H1 (cell line): ENCODE data around the gene NSD2. TPM values are rescaled to one million over a fixed set of nuclear protein-coding genes. Genes with fewer than 3 reads are reported as not detected.

Experiments used
- CTCF ChIA-PET: fragments of 300-600 bp; sonication (Branson Sonifier 250); formaldehyde crosslinking; loops from one replicate; lab custom pipeline; 2021; ENCODE audit not compliant: partially characterized antibody; lab: Charles Lee
- POLR2A ChIA-PET: fragments of 300-600 bp; sonication (Branson Sonifier 250); formaldehyde crosslinking; loops from one replicate; lab custom pipeline; 2021; ENCODE audit warnings: inconsistent platforms; ENCODE audit not compliant: partially characterized antibody; lab: Charles Lee
- DNase-seq, 2 experiments: peaks; one replicate each; pipeline versions ENCODE4 v3.0.0 to v3.0.0-alpha.2; 2010 to 2022; ENCODE audit warnings: low spot score in 2 of 2, low read depth in 1 of 2, mixed read lengths in 1 of 2
- FAIRE-seq: peaks from 2 replicates; lab custom pipeline; 2011; peaks lifted over from hg19 to GRCh38; lab: Jason Lieb, UNC
- H2AFZ ChIP-seq: 2 replicates; pipeline ENCODE4 v1.8.1; 2012; ENCODE audit warnings: low read length, inconsistent platforms
- H2AK5ac ChIP-seq: 2 replicates; pipeline ENCODE4 v1.6.1; 2013; ENCODE audit warnings: low read depth, low read length
- H2BK120ac ChIP-seq: replicated peaks from 2 replicates; pipeline ENCODE3; 2013; ENCODE audit warnings: low read depth, low read length, inconsistent platforms
- H2BK12ac ChIP-seq: 2 replicates; pipeline ENCODE4 v1.6.1; 2013; ENCODE audit warnings: low read depth, low read length
- H2BK15ac ChIP-seq: 2 replicates; pipeline ENCODE4 v1.6.1; 2013; ENCODE audit warnings: low read length
- H2BK20ac ChIP-seq: 2 replicates; pipeline ENCODE4 v1.6.1; 2013; ENCODE audit warnings: low read length
- H2BK5ac ChIP-seq: 2 replicates; pipeline ENCODE4 v1.6.1; 2013; ENCODE audit warnings: low read depth, low read length
- H3K14ac ChIP-seq: 2 replicates; pipeline ENCODE4 v1.6.1; 2013; ENCODE audit warnings: inconsistent platforms; ENCODE audit not compliant: insufficient read length
- H3K18ac ChIP-seq: 2 replicates; pipeline ENCODE4 v1.6.1; 2013; ENCODE audit warnings: low read length; ENCODE audit errors: extremely low read depth
- H3K23ac ChIP-seq: 2 replicates; pipeline ENCODE4 v1.6.1; 2013; ENCODE audit warnings: inconsistent platforms; ENCODE audit not compliant: insufficient read length
- H3K23me2 ChIP-seq: 2 replicates; pipeline ENCODE4 v1.6.1; 2013; ENCODE audit warnings: low read depth, low read length
- H3K27ac ChIP-seq: 2 replicates; pipeline ENCODE4 v1.6.1; 2011; ENCODE audit warnings: low read depth, low read length, inconsistent platforms
- H3K27me3 ChIP-seq, 4 experiments: replicated peaks in 1 of 4; 1 replicate in 1 of 4; 2 replicates in 3 of 4; pipeline versions ENCODE4 v1.6.1 to v1.8.1; 2011 to 2013; ENCODE audit warnings: low read length in 3 of 4, mild to moderate bottlenecking in 3 of 4, inconsistent platforms in 2 of 4, mixed read lengths in 2 of 4, moderate library complexity in 1 of 4; ENCODE audit not compliant: control insufficient read depth in 3 of 4, insufficient read depth in 3 of 4; ENCODE audit errors: extremely low read depth in 1 of 4
- H3K36me3 ChIP-seq, 4 experiments: 2 replicates each; pipeline versions ENCODE4 v1.6.1 to v1.8.1; 2011 to 2013; ENCODE audit warnings: mild to moderate bottlenecking in 4 of 4, low read length in 3 of 4, moderate library complexity in 2 of 4, control low read depth in 1 of 4, inconsistent platforms in 1 of 4; ENCODE audit not compliant: insufficient read depth in 4 of 4, control insufficient read depth in 2 of 4
- H3K4ac ChIP-seq: replicated peaks from 2 replicates; pipeline ENCODE3; 2013; ENCODE audit warnings: low read length, low read depth, mixed read lengths, inconsistent platforms; ENCODE audit not compliant: insufficient read length
- H3K4me1 ChIP-seq, 4 experiments: replicated peaks in 1 of 4; 1 replicate in 1 of 4; 2 replicates in 3 of 4; pipeline versions ENCODE4 v1.6.1 to v1.8.1; 2011 to 2013; ENCODE audit warnings: low read length in 3 of 4, inconsistent platforms in 2 of 4, mixed read lengths in 1 of 4; ENCODE audit not compliant: insufficient read depth in 4 of 4, control insufficient read depth in 3 of 4
- H3K4me2 ChIP-seq, 2 experiments: 2 replicates each; pipeline versions ENCODE4 v1.6.1 to v1.8.1; 2011 to 2013; ENCODE audit warnings: low read depth in 2 of 2, low read length in 2 of 2, control low read depth in 1 of 2, inconsistent platforms in 1 of 2, mild to moderate bottlenecking in 1 of 2; ENCODE audit not compliant: insufficient read depth in 1 of 2
- H3K4me3 ChIP-seq, 4 experiments: fragments of 200-600, 300-600 bp in 1 of 4; sonication (generic), shearing (Covaris generic), sonication (Bioruptor Twin) in 1 of 4; 2 replicates each; pipeline versions ENCODE4 v1.5.1 to v1.8.1; 2011 to 2016; ENCODE audit warnings: low read length in 4 of 4, low read depth in 3 of 4, control low read depth in 2 of 4, inconsistent platforms in 2 of 4, mild to moderate bottlenecking in 2 of 4, mixed read lengths in 1 of 4, moderate library complexity in 1 of 4; ENCODE audit not compliant: insufficient read depth in 2 of 4; ENCODE audit errors: extremely low read depth in 1 of 4
- H3K56ac ChIP-seq: replicated peaks from 2 replicates; pipeline ENCODE3; 2013; ENCODE audit warnings: low read depth, mild to moderate bottlenecking, mixed read lengths, low read length, inconsistent platforms; ENCODE audit not compliant: insufficient read length
- H3K79me1 ChIP-seq: 2 replicates; pipeline ENCODE4 v1.6.1; 2013; ENCODE audit warnings: low read depth, low read length, control low read depth
- H3K79me2 ChIP-seq, 2 experiments: 2 replicates each; pipeline versions ENCODE4 v1.6.1 to v1.8.1; 2012 to 2013; ENCODE audit warnings: low read length in 2 of 2, mild to moderate bottlenecking in 2 of 2, inconsistent platforms in 1 of 2; ENCODE audit not compliant: insufficient read depth in 2 of 2, control insufficient read depth in 1 of 2
- H3K9ac ChIP-seq, 4 experiments: replicated peaks in 1 of 4; 1 replicate in 1 of 4; 2 replicates in 3 of 4; pipeline versions ENCODE4 v1.6.1 to v1.8.1; 2011 to 2013; ENCODE audit warnings: low read depth in 3 of 4, low read length in 3 of 4, control low read depth in 2 of 4, mild to moderate bottlenecking in 2 of 4, moderate library complexity in 2 of 4, inconsistent platforms in 1 of 4; ENCODE audit errors: extremely low read depth in 1 of 4
- H3K9me3 ChIP-seq, 2 experiments: 2 replicates each; pipeline versions ENCODE4 v1.6.1 to v1.8.1; 2012 to 2013; ENCODE audit warnings: mild to moderate bottlenecking in 2 of 2, moderate library complexity in 2 of 2, control low read depth in 1 of 2, inconsistent platforms in 1 of 2, low read depth in 1 of 2, low read length in 1 of 2, mixed read lengths in 1 of 2; ENCODE audit not compliant: insufficient read depth in 2 of 2
- H4K20me1 ChIP-seq, 2 experiments: replicated peaks in 1 of 2; 2 replicates each; pipeline versions ENCODE3 to v1.8.1; 2011 to 2013; ENCODE audit warnings: inconsistent platforms in 2 of 2, low read length in 2 of 2, mild to moderate bottlenecking in 1 of 2; ENCODE audit not compliant: insufficient read depth in 2 of 2, control insufficient read depth in 1 of 2
- H4K5ac ChIP-seq: 2 replicates; pipeline ENCODE4 v1.6.1; 2013; ENCODE audit warnings: low read length, low read depth, mixed read lengths, inconsistent platforms; ENCODE audit not compliant: insufficient read length
- H4K8ac ChIP-seq: 2 replicates; pipeline ENCODE4 v1.8.0; 2013; ENCODE audit warnings: mild to moderate bottlenecking, moderate library complexity, low read length, inconsistent platforms; ENCODE audit not compliant: insufficient read depth; ENCODE audit errors: extremely low read depth
- H4K91ac ChIP-seq: replicated peaks from 2 replicates; pipeline ENCODE3; 2013; ENCODE audit warnings: low read length, mixed read lengths, inconsistent platforms; ENCODE audit not compliant: insufficient read length
- EZH2 ChIP-seq: fragments of 200-600 bp; sonication (generic); IDR thresholded peaks from 2 replicates; pipeline ENCODE4 v1.7.1; 2012; ENCODE audit warnings: low read depth, mild to moderate bottlenecking, moderate library complexity, low read length, inconsistent platforms; ENCODE audit not compliant: severe bottlenecking
- HDAC6 ChIP-seq: IDR thresholded peaks from one replicate; pipeline ENCODE4 v1.7.1; 2012; ENCODE audit warnings: low read depth, mild to moderate bottlenecking, inconsistent platforms, low read length, moderate library complexity
- KDM1A ChIP-seq: fragments of 200-600, 300-600 bp; sonication (generic); IDR thresholded peaks from 2 replicates; pipeline ENCODE4 v1.7.1; 2016; ENCODE audit warnings: mild to moderate bottlenecking, low read length, borderline replicate concordance
- SRF ChIP-seq: IDR thresholded peaks from 2 replicates; pipeline ENCODE4 v1.6.1; 2011; ENCODE audit warnings: mild to moderate bottlenecking, low read depth, low read length, moderate library complexity
- WGBS, 2 experiments: shearing (Covaris generic) in 1 of 2; methylation state at CpG; one replicate each; pipeline versions ENCODE4 v1.1.6 to v1.1.7; 2013 to 2015; ENCODE audit warnings: low lambda C conversion rate in 2 of 2, mixed read lengths in 2 of 2, inconsistent platforms in 1 of 2, low coverage in 1 of 2, missing lambda C conversion rate in 1 of 2; ENCODE audit not compliant: insufficient replicate concordance in 2 of 2, insufficient coverage in 1 of 2, insufficient read length in 1 of 2; ENCODE audit errors: extremely low coverage in 1 of 2, missing lambda C conversion rate in 1 of 2; 5-methylcytosine and 5-hydroxymethylcytosine counted together
- polyA plus RNA-seq, 7 experiments: library from polyadenylated mRNA; depleted of rRNA in 3 of 7; stranded (reverse) in 5 of 7; unstranded in 2 of 7; fragments of >200 nt in 5 of 7; fragments of 200-250 nt in 2 of 7; gene quantifications; 1 replicate in 5 of 7; 2 replicates in 1 of 7; 4 replicates in 1 of 7; pipeline versions ENCODE4 v1.2.1 to v1.2.3, GENCODE V29; 2011 to 2013; ENCODE audit warnings: missing spikeins in 2 of 7, mixed read lengths in 2 of 7
- total RNA-seq: library from RNA; stranded (reverse); fragmentation: NEBNext Ultra II Directional; extraction: Animal tissue kit (Norgen Biotek cat#: 25700); gene quantifications from 2 replicates; pipeline ENCODE4 v1.2.1, GENCODE V29; 2021

NSD2 gene
- total and polyA plus RNA-seq, 2 of the 8 experiments (the other 6 are each of a cell fraction or from before 2014, with no cell fraction given) = 26.7 to 129 TPM

- FAIRE-seq (no peak), DNase-seq (no peak)
- H3K79me1 ChIP-seq = peaks cover 2% of the 10 kb centered on the region; the same call in 1 of the 2 replicates
- no peak overlapping the region for H3K4ac ChIP-seq
- no peak overlapping the region for H3K4me2 ChIP-seq
- H3K23ac ChIP-seq = no peak overlapping the region
- ChIA-PET POLR2A (interaction anchor here (0.7 to 1.6 kb wide), 3 partner anchors 7 to 14 kb away, joined by 3 to 4 read pairs (median 3); no protein-coding TSS in a partner anchor), CTCF (interaction anchor here (1.0 to 1.8 kb wide), 2 partner anchors 8 to 14 kb away, joined by 3 read pairs; no protein-coding TSS in a partner anchor)
- peaks cover 10 to 37% (median 21%) of the 10 kb centered on the region in 4 experiments; a peak in 7 of 8 replicates for H3K36me3 ChIP-seq
- TF ChIP-seq HDAC6 (no peak), EZH2 (no peak), SRF (no peak), KDM1A (no peak)
- H2BK15ac ChIP-seq = no peak overlapping the region
- H2BK120ac ChIP-seq = no peak overlapping the region
- H3K27me3 ChIP-seq = no peaks in the 10 kb centered on the region
- H3K56ac ChIP-seq = no peak overlapping the region
- H2AFZ ChIP-seq = no peak overlapping the region
- H3K14ac ChIP-seq = no peak overlapping the region
- H3K9ac ChIP-seq = no peak overlapping the region
- no peaks in the 10 kb centered on the region for H3K79me2 ChIP-seq
- 88% methylated on average over 6 of the region's 6 CpGs; no CpG with 5 or more reads in 1 of the 2 experiments for WGBS, 2 experiments
- H4K20me1 ChIP-seq = peaks cover 2 to 10% of the 10 kb centered on the region in 2 experiments
- no peak overlapping the region for H2BK5ac ChIP-seq
- no peak overlapping the region for H2BK12ac ChIP-seq
- H4K8ac ChIP-seq = no peak overlapping the region
- H3K4me3 ChIP-seq = no peak overlapping the region
- H2AK5ac ChIP-seq = no peak overlapping the region
- no peak overlapping the region for H3K27ac ChIP-seq
- H2BK20ac ChIP-seq = no peak overlapping the region
- no peak overlapping the region for H4K91ac ChIP-seq
- no peak overlapping the region for H3K18ac ChIP-seq
- H3K4me1 ChIP-seq = no peaks in the 10 kb centered on the region
- H3K9me3 ChIP-seq = no peaks in the 10 kb centered on the region
- H4K5ac ChIP-seq = no peak overlapping the region
- H3K23me2 ChIP-seq = no peaks in the 10 kb centered on the region
Measured at GRCh38 chr4:1970926-1971325, 99.7 kb downstream of the NSD2 start.
